Measurements from ENCODE around the gene USP5. TPM values are rescaled to one million over a fixed set of nuclear protein-coding genes. Genes with fewer than 3 reads are reported as not detected.

USP5 gene
- total RNA-seq, 6 donors from 2014 or later: 22.6 to 77.0 (median 35.6) TPM

DNA sequence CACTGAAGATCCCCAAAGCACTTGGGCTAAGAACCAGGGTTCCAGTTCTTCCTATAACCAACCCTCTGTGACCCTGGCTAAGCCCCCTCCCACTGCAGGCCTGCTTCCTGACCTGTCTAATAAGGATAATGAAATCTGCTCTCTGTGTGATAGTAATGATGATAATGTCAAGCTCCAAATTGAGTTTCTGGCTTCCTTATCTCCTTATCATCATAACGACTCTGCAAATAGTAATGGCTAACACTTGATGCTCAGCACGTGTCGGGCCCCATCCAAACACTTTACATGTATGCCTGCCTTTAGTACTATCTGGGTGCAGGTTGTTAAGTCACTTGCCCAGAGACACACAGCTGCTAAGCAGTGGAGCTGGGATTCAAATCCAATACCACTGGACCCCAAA, 35.4 kb upstream of the USP5 start:
- no peaks in the 10 kb centered on the region for H3K9me3 ChIP-seq
- WGBS, 2 donors: 41 to 66% methylated on average over 3 of the region's 3 CpGs
- H3K36me3 ChIP-seq: peaks cover 0 to 10% (median 2%) of the 10 kb centered on the region in 4 donors
- no peaks in the 10 kb centered on the region for H3K27me3 ChIP-seq
- H3K27ac ChIP-seq: no peak overlapping the region
- TF ChIP-seq POLR2AphosphoS5 (IDR thresholded peaks at IDR 0.05) (no peak), POLR2A (IDR thresholded peaks at IDR 0.05) (no peak), EP300 (IDR thresholded peaks at IDR 0.05) (no peak)
- TF ChIP-seq, protein P1, sequence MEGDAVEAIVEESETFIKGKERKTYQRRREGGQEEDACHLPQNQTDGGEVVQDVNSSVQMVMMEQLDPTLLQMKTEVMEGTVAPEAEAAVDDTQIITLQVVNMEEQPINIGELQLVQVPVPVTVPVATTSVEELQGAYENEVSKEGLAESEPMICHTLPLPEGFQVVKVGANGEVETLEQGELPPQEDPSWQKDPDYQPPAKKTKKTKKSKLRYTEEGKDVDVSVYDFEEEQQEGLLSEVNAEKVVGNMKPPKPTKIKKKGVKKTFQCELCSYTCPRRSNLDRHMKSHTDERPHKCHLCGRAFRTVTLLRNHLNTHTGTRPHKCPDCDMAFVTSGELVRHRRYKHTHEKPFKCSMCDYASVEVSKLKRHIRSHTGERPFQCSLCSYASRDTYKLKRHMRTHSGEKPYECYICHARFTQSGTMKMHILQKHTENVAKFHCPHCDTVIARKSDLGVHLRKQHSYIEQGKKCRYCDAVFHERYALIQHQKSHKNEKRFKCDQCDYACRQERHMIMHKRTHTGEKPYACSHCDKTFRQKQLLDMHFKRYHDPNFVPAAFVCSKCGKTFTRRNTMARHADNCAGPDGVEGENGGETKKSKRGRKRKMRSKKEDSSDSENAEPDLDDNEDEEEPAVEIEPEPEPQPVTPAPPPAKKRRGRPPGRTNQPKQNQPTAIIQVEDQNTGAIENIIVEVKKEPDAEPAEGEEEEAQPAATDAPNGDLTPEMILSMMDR (IDR thresholded peaks at IDR 0.05): no peak
- peaks cover 6 to 9% (median 7%) of the 10 kb centered on the region in 4 donors for H3K4me1 ChIP-seq
- DNase-seq (no peak), ATAC-seq (ENCODE audit: low FRiP score in 2 of 2) (no peak)
- H3K4me3 ChIP-seq: no peak overlapping the region

DNA sequence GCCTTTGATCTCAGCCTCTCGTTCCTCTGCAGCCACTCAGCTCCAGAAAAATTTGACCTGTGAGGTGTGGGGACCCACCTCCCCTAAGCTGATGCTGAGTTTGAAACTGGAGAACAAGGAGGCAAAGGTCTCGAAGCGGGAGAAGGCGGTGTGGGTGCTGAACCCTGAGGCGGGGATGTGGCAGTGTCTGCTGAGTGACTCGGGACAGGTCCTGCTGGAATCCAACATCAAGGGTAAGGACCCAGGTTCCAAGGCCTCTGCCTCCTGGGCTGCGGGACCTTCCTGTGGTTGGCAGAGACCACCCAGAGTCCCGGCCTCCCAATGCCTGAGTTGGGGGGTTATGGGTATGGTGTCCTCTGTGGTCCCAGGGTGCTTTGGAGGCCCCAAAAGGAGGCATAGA, 34.9 kb upstream of the USP5 start:
- 92 to 93% methylated on average over 8 of the region's 8 CpGs for WGBS, 2 donors
- peaks cover 11 to 14% (median 12%) of the 10 kb centered on the region in 4 donors for H3K4me1 ChIP-seq
- H3K27ac ChIP-seq: no peak overlapping the region
- H3K27me3 ChIP-seq: peaks cover 0 to 2% (median 0%) of the 10 kb centered on the region in 4 donors
- H3K9me3 ChIP-seq: no peaks in the 10 kb centered on the region
- ATAC-seq (ENCODE audit: low FRiP score in 2 of 2) (no peak), DNase-seq (no peak)
- no peak overlapping the region for H3K4me3 ChIP-seq
- peaks cover 0 to 10% (median 2%) of the 10 kb centered on the region in 4 donors for H3K36me3 ChIP-seq
- TF ChIP-seq POLR2A (IDR thresholded peaks at IDR 0.05): no peak
- TF ChIP-seq, protein P1 (IDR thresholded peaks at IDR 0.05): no peak
- no peak for TF ChIP-seq POLR2AphosphoS5 (IDR thresholded peaks at IDR 0.05)
- TF ChIP-seq EP300 (IDR thresholded peaks at IDR 0.05): no peak

DNA sequence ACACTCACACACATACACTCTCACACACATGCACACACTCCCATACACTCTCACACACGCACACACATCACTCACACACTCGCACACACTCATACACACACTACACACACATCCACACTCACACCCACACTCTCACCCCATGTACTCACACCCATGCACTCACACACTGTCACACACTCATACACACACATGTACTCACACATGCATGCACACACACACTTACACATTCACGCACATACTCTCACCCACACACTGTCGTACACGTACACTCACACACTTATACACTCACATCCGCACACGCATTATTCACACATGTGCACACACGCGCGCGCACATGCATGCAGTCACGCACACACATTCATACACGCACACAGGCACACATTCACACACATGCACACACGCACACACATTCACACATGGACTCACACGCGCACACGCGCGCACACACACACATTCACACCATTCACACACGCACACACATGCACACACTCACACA, 34.2 kb upstream of the USP5 start:
- ATAC-seq (ENCODE audit: low FRiP score in 2 of 2): no peak
- Histone ChIP-seq H3K36me3 (peaks cover 0 to 10% (median 2%) of the 10 kb centered on the region in 4 donors), H3K27ac (no peak overlapping the region), H3K4me3 (no peak overlapping the region), H3K4me1 (peaks cover 12 to 18% (median 15%) of the 10 kb centered on the region in 4 donors), H3K27me3 (peaks cover 0 to 2% (median 0%) of the 10 kb centered on the region in 4 donors), H3K9me3 (no peaks in the 10 kb centered on the region)
- DNase-seq: no peak
- TF ChIP-seq, protein P1 (IDR thresholded peaks at IDR 0.05): no peak
- TF ChIP-seq EP300 (IDR thresholded peaks at IDR 0.05) (no peak), POLR2A (IDR thresholded peaks at IDR 0.05) (no peak), POLR2AphosphoS5 (IDR thresholded peaks at IDR 0.05) (no peak)
- WGBS, 2 donors: 84 to 96% methylated on average over 18 to 20 of the region's 20 CpGs

DNA sequence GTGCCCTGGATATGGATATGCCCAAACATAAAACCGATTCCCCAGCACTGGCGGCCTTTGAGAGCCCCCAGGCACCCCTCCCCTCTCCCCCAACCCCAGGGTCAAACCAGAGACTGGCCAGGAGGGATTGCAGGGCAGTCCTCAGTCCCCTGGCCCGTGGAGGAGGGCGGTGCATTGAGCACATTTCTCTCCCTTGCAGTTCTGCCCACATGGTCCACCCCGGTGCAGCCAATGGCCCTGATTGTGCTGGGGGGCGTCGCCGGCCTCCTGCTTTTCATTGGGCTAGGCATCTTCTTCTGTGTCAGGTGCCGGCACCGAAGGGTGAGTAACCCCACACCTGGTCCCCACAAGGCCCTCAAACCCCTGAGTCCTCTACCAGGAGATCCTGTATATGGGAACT, 33.7 kb upstream of the USP5 start:
- ATAC-seq (ENCODE audit: low FRiP score in 2 of 2): no peak
- peaks cover 0 to 10% (median 2%) of the 10 kb centered on the region in 4 donors for H3K36me3 ChIP-seq
- WGBS, 2 donors: 70 to 86% methylated on average over 3 to 10 of the region's 10 CpGs
- peaks cover 12 to 18% (median 15%) of the 10 kb centered on the region in 4 donors for H3K4me1 ChIP-seq
- no peaks in the 10 kb centered on the region for H3K9me3 ChIP-seq
- no peak overlapping the region for H3K4me3 ChIP-seq
- TF ChIP-seq, protein P1 (IDR thresholded peaks at IDR 0.05): no peak
- TF ChIP-seq POLR2AphosphoS5 (IDR thresholded peaks at IDR 0.05) (no peak), EP300 (IDR thresholded peaks at IDR 0.05) (no peak), POLR2A (IDR thresholded peaks at IDR 0.05) (no peak)
- DNase-seq: peak; percentile 34 to 69
- peaks cover 0 to 2% (median 0%) of the 10 kb centered on the region in 4 donors for H3K27me3 ChIP-seq
- H3K27ac ChIP-seq: no peak overlapping the region

DNA sequence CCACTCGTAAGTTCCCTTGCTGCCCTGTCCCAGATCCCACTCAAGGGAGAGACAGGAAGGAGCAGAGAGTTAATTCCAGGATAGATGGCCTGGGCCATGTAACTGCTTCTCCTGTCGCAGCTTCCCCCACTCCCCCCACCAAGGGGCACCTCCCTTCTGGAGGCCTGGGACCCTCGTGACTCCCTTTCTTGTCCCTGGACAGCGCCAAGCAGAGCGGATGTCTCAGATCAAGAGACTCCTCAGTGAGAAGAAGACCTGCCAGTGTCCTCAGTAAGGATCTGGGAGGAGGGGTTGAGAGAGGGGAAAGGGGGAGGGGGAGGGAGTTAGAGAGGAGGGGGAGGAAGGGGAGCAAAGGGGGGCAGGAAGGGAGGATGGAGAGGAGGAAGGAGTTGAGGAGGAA, 33.3 kb upstream of the USP5 start:
- Histone ChIP-seq H3K9me3 (no peaks in the 10 kb centered on the region), H3K4me1 (peaks cover 12 to 18% (median 15%) of the 10 kb centered on the region in 4 donors), H3K36me3 (peaks cover 0 to 10% (median 2%) of the 10 kb centered on the region in 4 donors), H3K27ac (no peak overlapping the region), H3K4me3 (no peak overlapping the region), H3K27me3 (peaks cover 0 to 2% (median 0%) of the 10 kb centered on the region in 4 donors)
- ATAC-seq (ENCODE audit: low FRiP score in 2 of 2) (no peak), DNase-seq (no peak)
- 76 to 97% methylated on average over 4 to 5 of the region's 5 CpGs for WGBS, 2 donors
- no peak for TF ChIP-seq EP300 (IDR thresholded peaks at IDR 0.05)
- TF ChIP-seq, protein P1 (IDR thresholded peaks at IDR 0.05): no peak
- no peak for TF ChIP-seq POLR2A (IDR thresholded peaks at IDR 0.05)
- no peak for TF ChIP-seq POLR2AphosphoS5 (IDR thresholded peaks at IDR 0.05)

Data from upper lobe of left lung (tissue), 6 donors.